T47D (cell line): ENCODE measurements around the gene TMEM273.

Experiments used
- DNase-seq, 2 experiments: peaks; one replicate each; pipeline versions ENCODE4 v3.0.0 to v3.0.0-alpha.2; 2011 to 2012; ENCODE audit warnings: low read depth in 1 of 2, low spot score in 1 of 2
- JUND ChIP-seq: IDR thresholded peaks from 2 replicates; pipeline ENCODE4 v1.6.1; 2012; ENCODE audit warnings: low read depth
- in situ Hi-C: cut with HindIII; loops from 2 replicates; pipeline ENCODE4 v1.10.0; 2016; ENCODE audit warnings: low sequenced_read_pairs, low pct_unique_long_range_greater_than_20kb

TMEM273 gene

DNA sequence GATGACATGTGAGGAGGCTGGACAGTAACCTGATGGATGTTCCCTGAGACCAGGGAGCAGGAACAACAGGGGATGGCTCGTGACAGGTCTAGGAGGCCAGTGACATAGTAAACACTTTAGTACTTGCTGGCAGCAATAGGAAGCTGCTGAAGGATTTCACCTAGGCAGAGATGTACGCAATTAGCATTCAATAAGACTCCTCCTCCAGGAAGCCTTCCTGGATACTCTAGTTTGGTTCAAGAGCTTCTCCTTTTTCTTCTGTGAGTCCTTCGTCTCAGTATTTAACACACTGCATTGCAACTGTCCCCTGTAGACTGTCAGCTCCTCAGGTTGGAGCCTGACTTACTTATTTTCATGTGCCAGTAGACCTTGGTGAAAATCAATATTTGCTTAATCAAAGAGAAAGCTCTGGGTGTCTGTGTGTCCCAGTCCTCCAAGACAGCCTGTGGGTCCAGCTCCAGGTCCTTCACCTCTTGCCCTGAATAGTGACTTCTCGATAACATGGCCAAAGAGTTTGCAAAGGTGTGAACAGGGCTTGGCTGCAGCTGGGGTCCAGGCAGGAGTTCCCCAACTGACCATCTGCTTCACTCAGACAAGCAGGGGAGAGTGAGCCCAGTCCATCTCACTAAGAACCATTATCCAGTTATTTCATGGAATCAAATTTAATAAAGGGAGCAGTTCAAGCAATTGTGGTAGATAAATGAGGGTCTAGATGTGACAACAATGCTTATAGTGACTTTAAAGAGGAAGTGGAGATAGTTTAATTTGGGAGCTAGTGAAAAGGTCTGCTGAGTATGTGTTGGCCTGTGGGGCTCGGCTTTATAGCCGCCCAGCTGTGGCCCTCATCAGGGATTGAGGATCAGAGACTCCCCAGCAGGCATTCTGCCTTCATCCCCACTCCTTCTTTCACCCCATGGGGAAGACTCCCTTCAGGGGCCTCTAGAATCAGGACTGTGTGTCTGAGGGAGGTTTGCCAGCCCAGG lies 9.4 kb downstream of the TMEM273 start:
- no peak for TF ChIP-seq JUND
- in situ Hi-C loops, result no loop called here
- no peak for DNase-seq

DNA sequence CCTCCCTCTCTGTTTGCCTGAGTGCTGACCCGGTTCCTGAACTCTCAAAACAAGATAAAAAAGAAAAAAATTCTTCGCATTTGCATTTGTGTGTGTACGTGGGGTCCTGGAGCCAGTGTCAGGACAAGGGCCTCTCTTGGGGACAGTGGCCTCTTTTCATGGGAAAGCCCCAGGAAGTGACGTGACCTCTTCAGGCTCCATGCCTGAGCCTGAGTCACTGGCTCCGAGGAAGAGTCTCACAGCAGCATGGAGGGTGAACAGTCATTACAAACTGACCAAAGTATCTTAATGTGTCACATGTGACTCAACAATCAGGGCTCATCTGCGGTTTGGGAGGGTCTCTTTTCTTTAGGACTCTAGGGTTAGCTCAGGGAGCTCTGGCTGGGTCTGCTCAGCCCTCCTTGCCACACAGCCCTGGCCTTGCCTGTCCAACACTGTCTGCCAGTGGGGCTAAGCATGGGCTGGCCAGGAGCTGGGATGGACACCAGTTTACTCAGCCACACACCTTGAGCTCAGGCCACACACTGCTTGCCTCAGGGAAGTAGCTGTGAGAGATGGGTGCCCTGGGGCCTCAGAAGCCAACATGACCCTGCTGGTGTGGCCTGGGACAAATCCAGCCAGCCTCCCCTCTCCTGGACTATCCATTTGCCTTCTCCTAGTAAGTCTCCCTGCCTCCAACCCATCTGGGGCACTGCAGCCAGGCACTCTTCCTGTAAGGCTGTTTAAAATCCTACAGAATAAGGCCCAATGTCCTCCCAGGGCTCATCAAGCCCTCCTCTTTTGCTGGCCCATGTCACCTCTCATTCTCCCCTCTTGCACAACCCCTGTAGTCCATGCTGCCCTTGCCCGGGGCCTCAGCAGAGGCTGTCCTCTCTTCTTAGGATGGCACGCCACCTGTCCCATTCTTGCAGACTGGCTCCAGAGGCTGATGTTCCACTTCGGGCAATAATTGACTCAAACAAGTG lies 10.5 kb downstream of the TMEM273 start:
- no peak for DNase-seq
- in situ Hi-C loops, result no loop called here
- no peak for TF ChIP-seq JUND

DNA sequence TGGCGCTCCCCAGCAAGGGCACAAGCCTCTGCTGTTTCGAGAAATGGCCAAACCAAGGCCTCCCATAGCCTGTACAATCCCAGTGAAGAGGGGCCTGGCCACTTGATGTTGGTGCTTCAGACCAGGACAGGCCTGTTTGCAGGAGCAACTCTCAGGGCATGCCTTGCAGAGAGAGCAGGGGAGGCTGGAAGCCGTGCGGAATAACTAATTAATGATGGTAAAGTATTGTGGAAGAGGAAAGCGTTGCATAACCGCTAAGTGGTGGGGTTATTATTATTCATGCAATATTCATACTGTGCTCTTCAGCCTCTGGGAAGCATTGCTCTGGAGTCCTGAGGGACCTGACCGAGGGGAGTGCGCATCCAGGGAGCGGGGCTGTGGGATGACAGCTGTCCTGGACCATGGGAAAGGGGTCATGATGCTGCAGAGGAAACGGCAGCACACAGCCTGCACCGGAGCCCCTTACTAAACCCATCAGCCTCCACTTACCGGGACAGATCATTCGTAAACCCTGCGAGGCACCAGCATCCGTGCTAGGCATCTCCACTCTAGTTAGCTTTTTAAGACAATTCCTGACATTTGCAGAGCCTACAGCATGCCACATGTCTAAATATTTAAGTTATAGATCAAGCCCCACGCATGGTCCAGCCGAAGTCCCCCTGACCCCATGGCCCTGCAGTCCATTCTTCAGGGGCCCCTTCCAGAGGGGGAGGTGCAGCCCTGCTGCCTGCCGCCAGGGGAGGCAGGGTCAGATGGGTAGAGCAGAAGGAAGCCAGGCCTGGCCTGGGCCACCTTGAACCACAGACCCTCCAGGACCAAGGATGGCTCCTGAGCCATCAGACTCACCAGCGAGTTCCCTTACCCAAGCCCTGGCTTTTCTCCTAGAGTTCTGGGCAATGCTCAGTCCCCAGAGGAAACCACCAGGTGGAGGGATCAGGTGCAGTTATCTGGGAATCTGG lies 11.6 kb downstream of the TMEM273 start:
- TF ChIP-seq JUND, result no peak
- in situ Hi-C loops, result no loop called here
- no peak for DNase-seq

DNA sequence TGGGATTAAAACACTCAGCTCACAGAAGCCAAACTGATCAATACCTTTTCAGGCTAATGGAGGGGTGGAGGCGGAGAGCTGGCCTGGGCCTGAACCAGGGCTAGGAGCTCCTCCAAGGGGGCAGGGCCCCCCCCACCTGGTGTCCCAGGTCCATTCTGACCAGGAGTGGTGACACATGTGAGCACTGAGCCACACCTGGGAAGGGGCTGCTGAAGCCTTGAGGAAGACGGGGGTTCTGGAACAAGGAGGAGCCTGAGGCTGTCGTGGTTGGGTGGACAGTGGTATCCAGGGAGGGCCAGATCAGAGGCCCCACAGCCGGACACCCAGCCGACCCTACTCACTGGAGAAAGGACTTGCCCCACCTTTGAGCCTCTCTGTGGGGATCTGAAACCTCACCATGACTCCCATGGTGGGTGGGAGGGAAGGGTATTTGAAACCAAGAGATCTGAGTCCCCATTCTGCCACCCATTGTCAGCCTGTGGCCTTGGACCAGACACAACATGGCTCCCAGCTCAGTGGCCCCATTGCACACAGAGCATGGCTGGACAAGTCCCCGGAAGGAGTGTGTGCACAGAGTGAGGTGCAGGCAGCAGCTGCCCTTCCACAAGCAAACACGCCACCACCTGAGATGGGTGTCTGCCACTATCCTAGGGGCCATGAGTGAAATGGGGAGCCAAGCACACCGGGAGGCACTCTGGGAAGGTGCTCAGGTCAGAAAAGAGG lies 12.4 kb downstream of the TMEM273 start:
- no peak for TF ChIP-seq JUND
- in situ Hi-C loops, result no loop called here
- no peak for DNase-seq

DNA sequence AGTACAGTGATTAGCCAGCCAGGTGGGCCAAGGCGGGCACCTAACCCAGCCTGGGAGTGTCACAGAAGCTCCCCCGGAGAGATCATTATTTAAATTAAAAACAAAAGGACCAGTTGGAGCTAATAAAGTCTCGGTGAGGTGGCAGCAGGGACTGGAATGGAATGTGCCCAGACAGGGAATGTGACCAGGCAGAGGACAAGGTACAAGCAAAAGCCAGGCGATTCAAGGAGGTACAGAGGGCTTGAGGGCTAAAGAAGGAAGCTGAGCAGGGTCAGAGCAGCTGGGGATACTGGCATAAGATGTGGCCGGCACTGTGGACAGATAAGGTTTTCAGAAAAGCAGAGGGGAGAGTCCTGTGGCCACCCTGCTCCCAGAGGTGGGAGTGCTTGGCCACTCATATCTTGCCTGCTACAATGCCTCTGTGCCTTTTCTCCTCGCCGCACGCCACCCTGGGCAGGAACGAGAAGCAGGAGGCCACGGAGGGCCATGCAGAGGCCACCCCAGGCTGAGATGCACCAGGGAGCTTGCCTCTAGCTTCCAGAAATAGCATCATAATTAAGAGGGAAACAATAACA lies 13.2 kb downstream of the TMEM273 start:
- no peak for TF ChIP-seq JUND
- peak; percentile 50 to 75 for DNase-seq
- in situ Hi-C loops, result no loop called here

DNA sequence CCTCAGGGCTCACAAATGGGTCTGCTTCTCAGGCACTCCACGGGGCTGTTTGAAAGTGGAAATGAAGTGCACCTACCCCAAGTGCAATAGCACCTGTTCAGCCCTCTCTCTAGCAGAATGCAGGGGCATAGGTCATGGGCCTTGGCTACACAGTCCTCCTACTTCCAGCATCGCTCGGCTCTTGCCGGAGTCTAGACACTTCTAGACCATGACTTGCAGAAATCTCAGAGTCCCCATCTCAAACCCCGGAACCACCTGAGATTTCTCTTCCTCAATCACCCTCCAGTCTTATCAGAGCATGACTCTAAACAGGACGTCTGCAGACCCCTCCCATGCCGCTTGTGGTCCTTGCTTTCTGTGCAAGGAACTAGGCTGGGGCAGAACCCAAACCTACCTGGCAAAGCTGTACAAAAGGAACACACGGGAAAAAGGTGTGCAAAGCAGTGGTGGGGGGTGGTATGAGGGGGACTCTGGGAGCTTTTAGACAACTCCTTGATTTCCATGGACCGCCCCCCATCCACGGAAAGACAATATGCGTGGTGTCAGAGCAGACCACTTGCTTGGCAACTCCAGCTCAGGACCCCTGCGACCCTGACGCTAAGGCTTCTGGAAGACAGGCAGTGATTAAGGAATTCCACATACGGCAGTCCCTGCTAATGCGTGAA lies 13.8 kb downstream of the TMEM273 start:
- in situ Hi-C loops, result no loop called here
- TF ChIP-seq JUND, result no peak
- DNase-seq, result no peak

DNA sequence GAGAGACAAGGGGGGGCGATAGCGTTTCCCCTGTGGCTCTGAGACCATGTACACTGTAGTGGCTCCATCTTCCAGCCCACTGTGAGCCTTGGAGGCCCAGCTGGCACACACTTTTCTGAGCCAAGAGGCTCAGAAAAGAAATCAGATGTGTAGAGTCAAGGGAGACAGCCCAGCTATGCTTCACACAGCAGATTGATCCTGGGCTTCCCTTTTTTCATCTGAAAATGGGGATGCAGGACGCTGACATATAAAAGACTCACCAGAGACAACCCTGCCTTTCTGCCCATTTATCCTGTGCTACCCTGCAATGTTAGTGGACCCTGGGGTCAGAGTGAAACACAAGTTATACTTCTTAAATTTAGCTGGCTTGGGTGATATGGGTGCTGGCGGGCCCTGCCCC lies 14.3 kb downstream of the TMEM273 start:
- no peak for DNase-seq
- in situ Hi-C loops, result no loop called here
- no peak for TF ChIP-seq JUND

DNA sequence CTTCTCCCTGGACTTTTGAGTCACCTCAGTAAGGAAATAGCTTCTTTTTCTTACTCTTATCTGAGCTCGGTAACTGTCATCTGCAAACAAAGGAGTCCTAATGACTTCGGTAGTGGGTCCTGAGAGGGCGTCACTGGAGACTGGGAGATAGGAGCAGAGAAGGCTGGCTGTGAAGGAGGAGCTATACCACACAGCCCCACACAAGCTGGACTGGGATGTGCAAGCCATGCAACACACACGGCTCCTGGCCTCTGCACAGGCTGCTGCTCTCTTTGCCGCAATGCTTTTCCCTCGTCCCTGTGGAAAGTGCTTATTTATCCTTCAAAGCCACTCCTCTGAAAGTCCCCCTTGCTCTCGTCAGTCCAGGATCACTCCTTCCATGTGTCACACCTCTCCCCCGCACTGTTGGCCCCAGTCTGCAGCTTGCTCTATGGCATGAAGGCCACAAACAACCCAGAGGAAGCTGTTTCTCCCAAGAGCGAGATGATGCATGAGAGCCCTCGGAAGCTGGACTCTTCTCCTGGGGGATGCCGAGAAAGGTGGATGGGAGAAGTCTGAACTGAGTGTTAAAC lies 14.9 kb downstream of the TMEM273 start:
- DNase-seq, result no peak
- in situ Hi-C loops, result no loop called here
- TF ChIP-seq JUND, result no peak

DNA sequence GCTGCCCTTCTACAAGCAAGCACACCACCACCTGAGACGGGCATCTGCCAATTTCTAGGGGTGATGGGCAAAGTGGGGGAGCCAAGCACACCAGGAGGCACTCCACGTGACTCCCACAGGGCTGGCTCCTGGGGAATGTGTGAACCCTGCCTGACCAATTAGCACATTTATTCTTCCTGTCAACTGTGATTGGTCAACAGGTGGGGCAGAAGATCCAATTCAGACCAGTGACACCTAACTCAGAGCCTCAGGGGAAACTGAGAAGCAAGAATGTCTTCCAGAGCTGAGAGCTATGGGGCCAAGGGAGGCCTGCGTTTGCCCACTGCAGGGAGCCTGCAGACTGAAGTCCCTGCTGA lies 15.4 kb downstream of the TMEM273 start:
- TF ChIP-seq JUND, result no peak
- in situ Hi-C loops, result no loop called here
- DNase-seq, result no peak

DNA sequence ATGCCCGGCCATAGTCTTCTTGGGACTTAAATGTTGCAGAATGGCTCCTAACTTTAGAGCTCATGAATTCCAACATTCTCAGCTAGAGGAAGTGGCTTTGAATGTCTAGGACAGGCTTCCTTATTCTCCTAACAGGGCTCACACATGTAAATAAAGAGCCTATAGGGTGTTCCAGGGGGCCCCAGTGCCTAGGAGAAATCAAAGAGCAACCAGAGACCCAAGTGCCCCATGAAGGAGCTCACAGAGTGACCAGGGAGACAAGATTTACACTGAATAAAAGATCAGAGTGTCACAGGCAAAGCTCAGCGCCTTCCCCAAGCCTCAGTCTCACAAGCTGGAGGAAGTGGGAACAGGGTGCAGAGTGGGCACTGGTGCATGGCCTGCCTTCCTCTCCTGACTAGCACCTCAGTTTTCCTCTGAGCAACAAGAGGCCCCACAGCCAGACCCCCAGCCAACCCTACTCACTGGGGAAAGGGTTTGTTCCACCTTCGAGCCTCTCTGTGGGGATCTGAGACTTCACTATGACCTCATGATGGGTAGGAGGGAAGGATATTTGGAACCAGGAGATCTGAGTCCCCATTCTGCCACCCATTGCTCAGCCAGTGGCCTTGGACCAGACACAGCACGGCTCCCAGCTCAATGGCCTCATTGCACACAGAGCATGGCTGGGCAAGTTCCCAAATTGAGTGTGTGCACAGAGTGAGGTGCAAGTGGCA lies 16.0 kb downstream of the TMEM273 start:
- in situ Hi-C loops, result no loop called here
- no peak for DNase-seq

More for the DNA sequence above, 16.0 kb downstream of the TMEM273 start:
- no peak for TF ChIP-seq JUND
